Pons (tissue), 1 donor: Measurements from ENCODE around the gene C1QTNF12.
"Not testable (repeated sequence)": the region's sequence is repeated elsewhere in the genome, so short reads cannot be mapped to it uniquely, and the experiment has no call there.

Experiments used
- DNase-seq: peaks from one replicate; pipeline ENCODE4 v3.0.0-alpha.2; 2016; ENCODE audit warnings: low spot score

Gene C1QTNF12

GRCh38 chr1:1199141-1199960, 47.2 kb downstream of the C1QTNF12 start:
- DNase-seq = no peak

- DNase-seq = no peak
Observed at GRCh38 chr1:1198423-1199140, 47.9 kb downstream of the C1QTNF12 start.

GRCh38 chr1:1197551-1198422, 48.7 kb downstream of the C1QTNF12 start:
- no peak for DNase-seq

- no peak for DNase-seq
Observed at GRCh38 chr1:1197188-1197500, 49.4 kb downstream of the C1QTNF12 start.

GRCh38 chr1:1196431-1197187, 49.9 kb downstream of the C1QTNF12 start:
- no peak for DNase-seq

GRCh38 chr1:1195726-1196125, 50.8 kb downstream of the C1QTNF12 start:
- not testable (repeated sequence) for DNase-seq

GRCh38 chr1:1194723-1195122, 51.8 kb downstream of the C1QTNF12 start:
- DNase-seq = no peak
